ENCODE measurements around the gene LCP1.

LCP1 gene

DNA sequence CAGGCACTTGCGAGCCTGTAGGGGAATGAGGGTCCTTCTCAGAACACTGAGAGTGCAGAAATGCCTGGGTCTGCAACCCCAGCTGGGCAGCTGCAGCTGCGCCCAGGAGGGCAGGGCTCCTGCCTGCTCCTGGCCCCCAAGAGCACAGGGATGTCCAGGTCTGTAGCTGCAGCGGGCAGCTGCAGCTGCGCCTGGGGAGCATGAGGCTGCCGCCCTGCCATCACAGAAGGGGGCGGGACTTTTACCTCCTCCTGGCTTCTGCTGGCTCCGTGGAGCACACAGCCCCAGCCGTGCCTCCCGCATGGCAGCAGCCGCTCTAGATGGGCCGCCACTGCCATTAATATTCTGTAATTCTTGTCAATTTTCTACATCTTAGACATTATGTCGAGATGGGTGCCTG, 95.0 kb downstream of the LCP1 start:
- no peak overlapping the region for H3K27ac ChIP-seq
- no peaks in the 10 kb centered on the region for H3K27me3 ChIP-seq
- H4K20me1 ChIP-seq, result no peaks in the 10 kb centered on the region
- peaks cover 0 to 17% (median 8%) of the 10 kb centered on the region in 11 experiments; a peak in 8 of 22 replicates for H3K9me3 ChIP-seq (replicated peaks in 1 of 11)
- H3K4me2 ChIP-seq, result peak overlapping the region in 1 of 11 experiments; percentile 6; a peak in 1 of 22 replicates
- H3K4me3 ChIP-seq, result no peak overlapping the region
- H3K9ac ChIP-seq, result no peak overlapping the region
- H3K4me1 ChIP-seq, result peaks cover 0 to 18% (median 0%) of the 10 kb centered on the region in 10 experiments; a peak in 3 of 20 replicates
- H3K36me3 ChIP-seq, result no peaks in the 10 kb centered on the region
- TF ChIP-seq Cebpa-rat (IDR thresholded peaks at IDR 0.05), result no peak

DNA sequence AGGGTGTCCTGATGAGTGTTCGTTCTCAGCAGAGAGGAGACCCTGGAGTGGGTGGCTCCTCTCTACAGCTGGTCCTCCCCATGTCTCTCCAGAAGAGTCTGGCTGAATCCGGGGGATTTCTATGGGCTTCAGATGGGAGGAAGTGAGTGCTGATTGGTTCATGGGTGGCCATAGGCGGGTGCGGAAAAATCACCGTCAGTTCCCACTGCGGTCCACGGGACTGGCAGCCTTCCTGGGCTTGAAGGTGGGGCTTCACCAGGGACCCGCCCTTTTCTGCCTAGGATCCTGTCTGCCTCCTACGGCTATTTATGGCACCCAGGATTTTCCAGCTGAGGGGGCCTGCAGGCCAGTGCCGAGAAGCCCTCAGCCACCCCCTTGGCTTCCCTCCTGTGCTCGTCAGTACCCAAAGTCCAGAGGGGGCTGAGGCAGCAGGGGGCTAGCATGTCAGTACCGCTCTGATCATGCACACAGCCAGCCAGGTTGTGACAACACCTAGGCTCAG, 95.5 kb downstream of the LCP1 start:
- no peak for TF ChIP-seq Cebpa-rat (IDR thresholded peaks at IDR 0.05)
- Histone ChIP-seq H3K4me3 (no peak overlapping the region), H3K9ac (no peak overlapping the region), H3K9me3 (replicated peaks in 1 of 11) (peaks cover 0 to 17% (median 8%) of the 10 kb centered on the region in 11 experiments; a peak in 8 of 22 replicates), H3K27me3 (no peaks in the 10 kb centered on the region), H3K4me2 (no peak overlapping the region), H3K4me1 (peaks cover 0 to 18% (median 0%) of the 10 kb centered on the region in 10 experiments; a peak in 3 of 20 replicates), H3K36me3 (no peaks in the 10 kb centered on the region), H3K27ac (no peak overlapping the region), H4K20me1 (no peaks in the 10 kb centered on the region)

DNA sequence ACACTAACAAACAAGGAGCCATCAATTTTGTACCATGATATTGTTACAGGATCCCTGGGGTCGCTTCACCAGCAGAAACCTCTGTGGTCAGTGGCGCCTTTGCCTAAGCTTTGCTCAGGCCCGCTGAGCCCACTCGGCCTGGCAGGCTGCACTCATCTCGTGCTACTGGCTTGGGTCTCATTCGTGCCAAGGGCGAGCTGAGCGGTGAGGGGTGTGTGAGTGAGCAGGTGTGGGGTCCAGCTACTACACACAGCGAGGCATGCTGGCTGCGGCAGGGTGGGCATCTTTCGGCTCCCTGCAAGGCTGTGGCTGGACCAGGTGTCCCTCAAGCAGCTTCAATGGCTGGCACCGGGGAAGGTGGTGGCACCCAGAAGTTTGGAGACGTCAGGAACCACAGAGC, 96.2 kb downstream of the LCP1 start:
- no peak for TF ChIP-seq Cebpa-rat (IDR thresholded peaks at IDR 0.05)
- Histone ChIP-seq H3K4me3 (no peak overlapping the region), H3K4me2 (no peak overlapping the region), H3K27me3 (no peaks in the 10 kb centered on the region), H3K27ac (no peak overlapping the region), H3K36me3 (no peaks in the 10 kb centered on the region), H3K9me3 (replicated peaks in 1 of 11) (peaks cover 0 to 17% (median 8%) of the 10 kb centered on the region in 11 experiments; a peak in 8 of 22 replicates), H4K20me1 (no peaks in the 10 kb centered on the region), H3K4me1 (peaks cover 0 to 18% (median 0%) of the 10 kb centered on the region in 10 experiments; a peak in 3 of 20 replicates), H3K9ac (no peak overlapping the region)

DNA sequence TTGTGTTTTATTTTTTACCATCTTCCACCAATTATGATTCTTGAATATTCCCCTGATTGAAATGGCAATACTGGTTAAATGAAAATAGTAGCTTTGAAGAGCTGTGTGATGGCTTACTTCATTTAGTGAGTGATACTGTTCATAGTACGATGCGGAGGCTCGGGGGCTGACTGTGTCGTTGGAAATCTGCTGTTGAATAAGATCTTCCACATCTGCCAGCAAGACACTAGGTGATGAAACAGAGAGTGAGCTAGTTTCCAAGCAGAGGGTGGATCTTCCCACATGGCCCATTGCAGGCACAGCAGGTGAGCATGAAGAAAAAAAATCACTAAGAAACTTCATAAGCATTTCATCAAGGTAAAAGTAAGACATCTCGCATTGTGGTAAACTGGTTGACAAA, 99.7 kb downstream of the LCP1 start:
- Histone ChIP-seq H3K27ac (no peak overlapping the region), H3K9ac (no peak overlapping the region), H3K4me3 (no peak overlapping the region), H4K20me1 (no peaks in the 10 kb centered on the region), H3K4me1 (peaks cover 0 to 21% (median 4%) of the 10 kb centered on the region in 10 experiments; a peak in 11 of 20 replicates), H3K9me3 (replicated peaks in 1 of 11) (peaks cover 0 to 17% (median 8%) of the 10 kb centered on the region in 11 experiments; a peak in 8 of 22 replicates), H3K36me3 (no peaks in the 10 kb centered on the region), H3K4me2 (no peak overlapping the region), H3K27me3 (no peaks in the 10 kb centered on the region)
- no peak for TF ChIP-seq Cebpa-rat (IDR thresholded peaks at IDR 0.05)

DNA sequence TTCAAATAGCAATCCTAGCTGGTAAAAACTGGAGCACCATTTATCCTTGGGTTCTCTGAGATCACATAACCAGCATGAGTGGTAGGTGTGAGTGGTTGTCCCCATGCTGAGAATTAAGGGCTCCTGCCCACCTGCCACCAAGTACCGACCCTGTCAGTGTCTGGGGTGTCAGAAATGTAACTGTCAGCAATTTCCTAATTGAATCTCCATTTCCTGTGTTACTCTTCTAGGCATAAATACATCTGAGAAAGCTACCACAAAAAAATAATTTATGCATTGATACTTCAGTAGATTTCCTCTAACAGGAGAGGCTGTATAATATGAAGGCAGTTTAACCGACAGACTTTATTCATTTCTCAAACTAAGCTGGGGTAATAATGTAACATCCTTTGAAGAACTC, 102.2 kb downstream of the LCP1 start:
- no peak overlapping the region for H3K27ac ChIP-seq
- H3K4me2 ChIP-seq, result peak overlapping the region in 7 of 11 experiments; percentile 6 to 30 (median 14); a peak in 4 of 22 replicates
- H3K4me3 ChIP-seq, result no peak overlapping the region
- H3K36me3 ChIP-seq, result no peaks in the 10 kb centered on the region
- peaks cover 0 to 7% (median 4%) of the 10 kb centered on the region in 11 experiments; a peak in 15 of 22 replicates for H3K9me3 ChIP-seq (replicated peaks in 1 of 11)
- TF ChIP-seq Cebpa-rat (IDR thresholded peaks at IDR 0.05), result no peak
- peaks cover 0 to 28% (median 4%) of the 10 kb centered on the region in 10 experiments; a peak in 12 of 20 replicates for H3K4me1 ChIP-seq
- H4K20me1 ChIP-seq, result no peaks in the 10 kb centered on the region
- H3K9ac ChIP-seq, result no peak overlapping the region
- no peaks in the 10 kb centered on the region for H3K27me3 ChIP-seq

DNA sequence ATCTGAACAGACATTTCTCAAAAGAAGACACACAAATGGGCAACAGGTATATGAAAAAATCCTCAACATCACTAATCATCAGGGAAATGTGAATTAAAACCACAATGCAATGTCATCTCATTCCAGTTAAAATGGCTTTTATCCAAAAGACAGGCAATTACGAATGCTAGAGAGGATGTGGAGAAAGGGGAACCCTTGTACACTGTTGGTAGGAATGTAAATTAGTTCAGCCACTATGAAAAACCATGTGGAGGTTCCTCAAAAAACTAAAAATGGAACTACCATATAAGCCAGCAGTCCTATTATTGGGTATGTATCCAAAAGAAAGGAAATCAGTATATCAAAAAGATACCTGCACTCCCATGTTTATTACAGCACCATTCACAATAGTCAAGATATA, 104.7 kb downstream of the LCP1 start:
- peak overlapping the region in 2 of 11 experiments; percentile 33 to 39; a peak in 3 of 22 replicates for H3K4me2 ChIP-seq
- no peaks in the 10 kb centered on the region for H3K27me3 ChIP-seq
- H3K4me3 ChIP-seq, result no peak overlapping the region
- TF ChIP-seq Cebpa-rat (IDR thresholded peaks at IDR 0.05), result no peak
- no peaks in the 10 kb centered on the region for H4K20me1 ChIP-seq
- peaks cover 0 to 18% (median 4%) of the 10 kb centered on the region in 10 experiments; a peak in 12 of 20 replicates for H3K4me1 ChIP-seq
- no peak overlapping the region for H3K9ac ChIP-seq
- H3K27ac ChIP-seq, result no peak overlapping the region
- H3K36me3 ChIP-seq, result no peaks in the 10 kb centered on the region
- H3K9me3 ChIP-seq (replicated peaks in 1 of 11), result peaks cover 0 to 19% (median 11%) of the 10 kb centered on the region in 11 experiments; a peak in 16 of 22 replicates

DNA sequence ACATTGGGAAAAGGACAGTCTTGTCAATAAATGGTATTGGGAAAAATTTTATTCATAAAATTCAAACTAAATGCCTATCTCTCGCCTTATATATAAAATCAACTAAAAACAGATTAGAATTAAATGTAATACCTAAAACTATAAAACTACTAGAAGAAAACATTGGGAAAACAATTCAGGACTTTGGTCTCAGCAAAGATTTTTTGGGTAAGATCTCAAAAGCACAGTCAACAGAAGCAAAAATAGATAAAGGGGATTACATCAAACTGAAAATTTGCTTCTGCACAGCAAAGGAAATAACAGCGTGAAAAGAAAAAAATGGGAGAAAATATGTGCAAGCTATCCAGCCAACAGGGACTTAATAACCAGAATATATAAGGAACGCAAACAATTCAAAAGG, 105.2 kb downstream of the LCP1 start:
- TF ChIP-seq Cebpa-rat (IDR thresholded peaks at IDR 0.05), result no peak
- peak overlapping the region in 1 of 11 experiments; percentile 39; a peak in 2 of 22 replicates for H3K4me2 ChIP-seq
- no peaks in the 10 kb centered on the region for H3K36me3 ChIP-seq
- peaks cover 0 to 18% (median 4%) of the 10 kb centered on the region in 10 experiments; a peak in 12 of 20 replicates for H3K4me1 ChIP-seq
- peaks cover 0 to 19% (median 11%) of the 10 kb centered on the region in 11 experiments; a peak in 16 of 22 replicates for H3K9me3 ChIP-seq (replicated peaks in 1 of 11)
- H3K9ac ChIP-seq, result no peak overlapping the region
- H4K20me1 ChIP-seq, result no peaks in the 10 kb centered on the region
- no peaks in the 10 kb centered on the region for H3K27me3 ChIP-seq
- H3K27ac ChIP-seq, result no peak overlapping the region
- H3K4me3 ChIP-seq, result no peak overlapping the region

Data from BLaER1 treated with 17β-estradiol and CSF1 and Interleukin-3, amounts not matched to agents 10 nM and 100 nM (cell line).